GM19351 (cell line): ENCODE measurements around the gene CAMK1G.

ENCODE experiments used
- ATAC-seq: cut with Tn5 transposase; IDR thresholded peaks from one replicate; pipeline ENCODE4 v1.9.1; 2021; ENCODE audit warnings: mild to moderate bottlenecking, moderate library complexity; ENCODE audit not compliant: unreplicated experiment

The CAMK1G gene

DNA sequence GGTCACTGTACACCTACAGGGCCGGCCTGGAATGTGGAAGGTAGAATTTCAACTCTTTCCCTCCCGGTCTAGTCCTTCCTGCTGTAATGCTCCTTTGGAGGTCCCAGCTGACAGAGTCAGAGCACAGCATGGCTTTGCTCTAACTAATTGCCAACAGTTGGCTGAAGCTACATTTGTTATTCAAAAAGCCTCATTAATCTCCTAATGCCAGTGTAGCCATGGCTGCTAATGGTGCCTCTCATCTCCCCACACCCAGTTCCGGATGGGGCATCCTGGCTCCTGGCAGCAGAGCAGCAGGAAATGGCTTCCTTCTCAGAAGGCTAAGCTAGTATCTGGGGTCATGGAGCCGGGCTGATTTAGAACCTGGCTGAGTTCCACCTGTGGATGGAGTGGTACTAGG is 18.7 kb upstream of the CAMK1G start:
- ATAC-seq = no peak

DNA sequence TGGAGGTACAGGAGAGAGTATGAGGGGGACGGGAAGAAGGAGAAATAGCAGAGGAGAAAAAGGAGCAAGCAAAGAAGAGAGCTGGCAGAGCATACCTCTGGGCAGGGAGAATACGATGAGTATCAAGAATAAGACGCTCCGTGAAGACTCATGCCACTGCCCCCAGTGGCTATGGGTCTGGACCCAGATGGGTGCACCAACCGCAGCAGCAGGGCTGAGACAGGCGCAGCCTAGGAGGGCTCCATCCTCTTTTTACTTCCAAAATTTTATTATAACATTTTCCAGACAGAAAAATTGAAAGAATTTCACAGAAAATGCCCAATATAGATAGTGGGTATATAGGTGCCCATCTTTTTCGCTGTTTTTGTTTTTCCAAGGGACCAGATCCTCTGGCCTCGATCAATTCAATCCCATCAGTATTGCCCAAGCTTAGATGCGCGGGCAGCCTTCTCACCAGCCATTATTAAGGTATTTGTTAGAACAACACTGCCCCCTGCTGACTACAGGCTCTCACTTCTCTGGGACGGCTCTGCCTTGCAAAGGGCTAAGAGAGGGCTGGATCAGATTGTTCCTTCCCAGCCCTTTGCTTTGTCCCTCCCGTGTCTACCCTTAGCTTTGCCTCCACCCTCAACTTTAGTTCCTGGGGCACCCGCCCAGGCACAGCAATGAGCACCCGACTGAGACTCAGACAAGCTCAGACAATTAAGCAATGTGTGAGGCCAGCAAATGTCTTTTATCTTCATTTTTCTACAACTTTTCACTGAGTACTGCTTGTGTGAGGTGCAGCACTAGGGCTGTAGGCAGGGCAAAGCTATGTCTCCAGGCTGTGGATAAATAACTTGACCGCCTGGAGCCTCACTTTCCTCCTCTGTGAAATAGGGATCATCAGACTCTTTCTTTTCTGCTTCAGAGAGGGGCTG is 17.5 kb upstream of the CAMK1G start:
- peak; percentile 93 for ATAC-seq

DNA sequence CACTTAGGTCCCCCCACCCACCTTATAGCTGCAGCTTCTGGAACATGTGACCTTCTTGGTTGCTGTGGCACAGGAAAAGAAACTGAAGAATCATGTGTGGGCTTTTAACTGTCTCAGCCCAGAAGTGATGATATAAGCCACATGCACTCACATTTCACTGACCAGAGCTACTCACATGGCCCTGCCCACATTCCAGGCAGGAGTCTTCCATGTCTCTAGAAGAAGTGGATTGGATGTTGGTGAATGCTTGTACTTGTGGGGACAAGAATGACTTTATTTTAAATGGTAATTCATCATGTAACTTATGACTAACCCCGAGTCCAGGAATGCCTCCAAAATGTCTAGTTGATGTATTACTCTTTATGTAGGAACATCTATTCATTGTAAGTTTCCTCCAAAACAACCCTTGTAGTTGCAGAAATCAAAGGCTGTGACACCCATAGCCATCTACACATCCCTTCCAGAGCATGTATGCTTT is 15.8 kb upstream of the CAMK1G start:
- no peak for ATAC-seq

DNA sequence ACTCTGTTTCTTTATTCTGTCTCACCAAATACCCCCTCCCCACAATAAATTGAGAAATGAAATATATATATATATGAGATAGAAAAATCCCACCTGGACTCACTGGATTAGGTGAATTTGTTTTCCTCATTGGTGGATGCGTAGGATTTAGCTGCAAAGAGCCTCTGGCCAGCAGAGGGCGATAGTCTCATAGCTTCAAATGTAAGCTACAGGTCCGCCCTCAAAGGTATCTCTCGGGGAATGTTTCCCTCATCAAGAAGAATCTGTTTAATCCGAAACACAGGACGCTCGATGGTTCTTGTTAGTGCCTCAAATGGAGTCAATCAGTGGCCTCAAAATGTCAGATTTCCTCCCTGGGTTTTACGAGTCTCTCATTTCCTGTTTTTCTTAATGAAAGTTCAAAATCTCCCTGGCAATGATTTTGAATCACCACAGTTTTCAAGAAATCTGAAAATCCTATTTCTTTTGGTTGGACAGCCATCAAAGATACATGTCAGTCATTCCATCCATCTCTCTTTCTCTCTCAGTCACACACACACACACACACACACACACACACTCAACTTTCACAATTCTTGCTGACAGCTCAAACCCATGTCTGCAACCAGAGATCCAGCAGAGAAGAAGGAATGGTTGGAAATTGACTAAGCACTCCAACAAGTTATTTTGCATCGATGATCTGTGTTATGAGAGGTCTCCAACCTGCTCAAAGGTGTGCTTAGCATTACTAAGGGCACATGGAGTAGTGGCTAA is 13.9 kb upstream of the CAMK1G start:
- ATAC-seq = peak; percentile 60

DNA sequence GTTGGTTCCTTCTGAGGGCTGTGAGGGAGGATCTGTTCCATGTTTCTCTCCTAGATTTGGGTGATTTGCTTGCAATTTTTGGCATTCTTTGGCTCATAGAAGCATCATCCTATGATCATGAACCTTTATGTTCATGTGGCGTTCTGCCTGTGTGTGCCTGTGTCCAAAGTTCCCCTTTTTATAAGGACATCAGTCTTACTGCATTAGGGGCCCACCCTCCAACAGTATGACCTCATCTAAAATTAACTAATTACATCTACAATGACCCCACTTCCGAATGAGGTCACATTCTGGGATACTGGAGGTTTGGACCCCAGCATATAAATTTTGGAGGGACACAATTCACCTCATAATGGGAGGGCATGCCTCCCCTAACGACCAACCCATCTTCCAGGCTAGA is 12.8 kb upstream of the CAMK1G start:
- no peak for ATAC-seq

DNA sequence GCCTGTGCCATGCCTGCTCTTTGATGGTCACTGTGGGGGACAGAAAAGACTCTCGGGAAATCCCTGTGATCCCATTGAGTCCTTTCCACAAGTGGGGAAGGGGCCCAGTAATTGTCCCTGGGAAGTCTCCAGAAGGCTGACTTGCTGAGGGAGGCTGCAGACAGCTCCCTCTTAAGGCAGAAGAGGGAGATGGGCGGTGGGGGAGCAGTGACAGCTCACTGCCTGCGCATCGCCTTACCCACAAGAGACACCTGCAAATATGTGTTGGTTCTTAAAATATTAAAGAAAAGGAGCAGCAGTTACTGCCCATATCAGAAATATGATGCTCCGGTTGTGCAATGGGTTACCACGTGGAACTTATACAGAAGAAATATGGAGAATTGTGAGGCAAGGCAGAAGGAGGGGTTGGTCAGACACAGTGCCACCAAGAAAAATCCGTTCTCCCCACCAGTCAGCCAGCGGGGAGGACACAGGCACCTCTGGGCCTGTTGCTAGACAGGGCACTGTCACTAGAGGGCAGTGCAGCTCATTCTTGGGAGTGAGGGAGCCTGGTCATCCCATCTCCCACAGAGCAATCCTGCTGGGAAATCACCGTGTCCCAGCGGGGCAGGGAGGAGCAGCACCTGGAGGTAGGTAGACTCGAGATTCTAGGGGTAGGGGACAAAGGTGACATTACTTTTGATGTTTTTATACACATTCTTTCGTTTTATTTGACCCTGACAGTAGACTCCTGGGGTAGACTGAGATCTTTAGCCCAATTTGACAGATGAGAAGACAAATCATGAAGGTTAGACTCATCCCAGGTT is 6.9 kb upstream of the CAMK1G start:
- ATAC-seq = peak; percentile 86

DNA sequence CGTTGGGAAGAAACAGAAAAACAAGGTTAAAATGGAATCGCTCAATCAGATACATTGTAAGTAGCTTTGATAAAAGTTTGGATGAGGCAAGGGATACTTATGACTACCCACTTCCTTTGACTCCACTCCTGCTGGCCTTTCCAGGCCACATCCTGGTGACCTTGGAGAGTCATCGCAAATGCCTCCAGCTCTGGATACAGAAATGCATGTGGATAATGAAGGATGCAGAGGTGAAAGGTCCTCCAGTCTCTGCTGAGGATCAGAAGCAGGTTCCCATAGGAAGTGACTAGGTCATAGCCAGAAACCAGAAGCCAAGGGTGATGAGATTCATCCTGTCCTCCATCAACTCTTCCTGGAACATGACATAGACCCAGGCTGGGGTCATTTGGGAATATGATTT is 6.2 kb upstream of the CAMK1G start:
- ATAC-seq = no peak

DNA sequence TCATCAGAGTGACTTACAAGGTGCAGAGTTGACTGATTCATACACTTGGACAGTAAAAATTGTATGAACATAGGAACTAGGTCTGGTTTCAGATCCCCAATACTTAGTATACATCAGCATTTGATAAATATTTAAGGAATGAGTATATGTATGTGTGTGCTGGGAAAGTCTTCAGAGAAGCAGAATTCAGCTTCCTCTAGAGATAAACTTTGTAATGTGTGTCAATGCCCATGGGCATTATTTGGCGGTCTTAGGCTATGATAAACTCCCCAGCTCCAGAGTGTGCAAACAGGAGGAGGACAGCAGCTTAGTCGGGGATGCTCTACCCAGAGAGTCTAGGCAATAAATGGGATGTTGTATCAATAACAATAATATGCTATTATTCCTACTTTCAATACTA is 2.9 kb upstream of the CAMK1G start:
- no peak for ATAC-seq

DNA sequence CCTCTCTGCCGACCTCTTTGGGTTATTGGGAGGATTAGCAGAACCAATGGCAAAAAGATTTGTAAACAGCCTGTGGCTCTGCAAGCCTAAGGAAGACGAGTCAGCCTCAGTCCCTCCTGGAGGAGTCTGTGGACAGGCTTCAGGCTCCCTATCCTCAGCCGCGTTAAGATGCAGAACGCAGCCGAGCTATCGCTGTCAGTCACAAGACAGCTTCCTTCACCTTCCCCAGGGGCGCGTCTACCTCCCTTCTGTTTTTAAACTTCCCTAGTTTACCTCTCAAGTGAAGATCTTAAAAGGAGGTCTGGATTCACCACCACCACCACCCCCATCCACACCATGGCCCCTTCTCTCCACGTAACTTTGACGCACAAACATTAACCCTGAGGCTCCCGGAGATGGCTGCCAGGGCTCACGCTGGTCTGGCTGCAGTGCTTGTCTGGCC is 738 bp downstream of the CAMK1G start:
- ATAC-seq = no peak

DNA sequence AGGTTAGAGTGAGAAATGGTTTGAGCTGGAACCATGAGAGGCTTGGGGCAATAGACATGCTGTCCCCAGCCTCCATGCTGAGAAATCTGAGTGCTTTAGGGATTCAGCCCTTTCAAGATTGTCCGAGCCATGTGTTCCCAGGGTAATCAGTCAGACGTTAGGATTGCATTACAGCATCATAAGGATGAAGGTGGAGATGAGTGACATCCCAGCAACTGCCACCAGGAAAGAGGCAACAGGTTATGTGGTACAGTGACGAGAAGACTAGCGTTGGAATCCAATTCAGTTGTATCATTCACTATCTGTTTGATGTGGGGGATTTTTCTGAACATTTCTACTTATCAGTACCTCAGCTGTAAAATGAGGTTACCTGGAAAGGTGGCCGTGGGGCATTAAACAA is 1.7 kb downstream of the CAMK1G start:
- no peak for ATAC-seq

DNA sequence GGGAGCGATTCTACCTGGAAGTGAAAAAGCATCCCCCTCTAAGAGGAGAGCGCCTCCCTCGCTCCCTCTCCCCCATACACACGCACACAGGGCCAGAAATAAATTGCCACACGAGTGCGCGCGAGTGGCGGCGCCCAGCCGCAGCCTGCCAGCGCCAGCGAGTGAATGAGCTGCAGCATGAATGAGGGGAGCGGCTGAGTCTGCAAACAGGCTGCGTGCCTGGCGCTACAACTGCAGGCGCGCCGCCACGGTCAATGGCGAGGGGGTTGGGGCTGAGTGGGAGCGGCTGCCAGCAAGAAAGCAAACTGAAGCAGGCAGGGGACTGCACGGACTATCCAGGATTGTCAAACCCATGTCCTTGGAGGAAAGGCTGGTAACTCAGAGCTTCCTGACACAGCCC is 2.2 kb downstream of the CAMK1G start:
- no peak for ATAC-seq

DNA sequence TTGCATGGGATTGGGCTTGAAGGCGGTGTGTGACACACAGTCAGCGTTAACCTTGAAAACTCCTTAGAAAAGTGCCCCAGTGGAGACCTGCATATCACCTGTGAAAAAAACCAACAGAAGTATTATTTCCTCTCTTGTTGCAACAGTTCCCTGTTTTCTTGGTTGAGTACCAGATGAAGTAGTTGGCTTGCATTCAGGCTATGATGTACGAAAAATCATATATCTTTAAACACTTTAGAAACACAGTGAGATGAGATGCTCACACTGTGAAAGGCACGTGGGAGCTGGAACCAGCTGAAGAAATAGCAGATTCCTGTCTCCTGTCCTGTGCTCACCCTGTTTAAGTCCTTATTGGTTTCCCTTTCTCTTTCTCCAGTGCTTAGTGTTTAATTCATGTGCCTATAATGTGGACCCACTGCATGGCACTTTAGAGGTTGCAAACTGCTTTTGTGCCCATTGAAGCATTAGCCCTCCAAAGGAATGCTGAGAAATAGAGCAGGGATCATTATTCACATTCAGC is 2.8 kb downstream of the CAMK1G start:
- no peak for ATAC-seq

DNA sequence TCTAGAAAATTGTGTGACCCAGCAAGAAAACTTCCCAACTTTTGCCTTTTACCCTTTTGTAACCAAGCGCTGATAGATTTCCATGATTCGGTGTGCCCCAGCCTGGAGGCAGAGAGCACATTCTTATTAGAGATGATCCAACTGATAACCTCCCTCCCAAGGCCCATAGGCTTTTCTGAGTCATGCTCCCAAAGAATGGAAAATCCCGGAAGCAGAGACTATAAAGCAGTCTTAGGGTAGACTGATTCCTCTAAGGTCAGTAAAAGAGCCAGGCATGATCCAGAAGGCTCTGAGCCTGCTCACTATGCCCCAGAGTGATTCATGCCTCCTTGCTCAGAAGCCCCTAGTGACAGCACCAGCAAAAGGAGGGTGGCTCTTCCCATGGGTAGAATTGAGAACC is 4.3 kb downstream of the CAMK1G start:
- no peak for ATAC-seq

DNA sequence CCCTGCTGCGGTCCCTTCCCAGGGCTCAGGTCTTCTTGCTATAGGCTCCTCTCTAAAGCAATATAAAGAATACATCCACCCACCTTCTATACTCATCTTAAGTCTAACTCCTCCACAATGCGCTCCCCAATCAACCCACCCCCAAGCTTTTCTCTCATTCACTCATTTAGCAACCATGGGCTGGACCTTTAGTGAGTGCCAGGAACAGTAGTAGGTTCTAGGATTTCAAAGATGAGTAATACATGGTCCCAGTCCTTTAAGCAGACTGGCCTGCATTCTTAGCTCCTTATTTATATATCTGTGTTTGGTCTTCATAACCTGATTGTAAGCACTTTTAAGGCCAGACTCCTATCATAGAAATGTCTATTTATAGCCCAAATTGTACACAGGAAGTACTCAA is 5.9 kb downstream of the CAMK1G start:
- ATAC-seq = no peak

DNA sequence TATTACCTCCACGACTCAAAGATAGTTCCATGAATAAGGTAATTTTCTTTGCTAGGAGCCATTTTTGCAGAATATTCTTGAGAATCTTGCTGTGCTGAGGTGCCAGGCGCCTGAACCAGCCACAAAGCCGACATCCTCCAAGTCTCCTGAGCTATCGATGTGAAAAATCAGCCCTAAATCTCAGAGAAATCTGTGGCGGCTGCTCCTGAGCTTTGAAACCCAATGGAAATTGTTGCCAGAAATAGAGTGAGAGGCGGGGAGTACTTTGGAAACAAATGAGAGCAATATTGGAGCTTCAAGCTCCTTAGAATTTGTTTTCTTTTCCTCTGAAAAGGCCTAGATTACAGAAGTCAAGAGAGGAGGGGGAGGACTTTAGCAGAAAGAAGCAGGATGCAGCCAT is 6.3 kb downstream of the CAMK1G start:
- no peak for ATAC-seq

DNA sequence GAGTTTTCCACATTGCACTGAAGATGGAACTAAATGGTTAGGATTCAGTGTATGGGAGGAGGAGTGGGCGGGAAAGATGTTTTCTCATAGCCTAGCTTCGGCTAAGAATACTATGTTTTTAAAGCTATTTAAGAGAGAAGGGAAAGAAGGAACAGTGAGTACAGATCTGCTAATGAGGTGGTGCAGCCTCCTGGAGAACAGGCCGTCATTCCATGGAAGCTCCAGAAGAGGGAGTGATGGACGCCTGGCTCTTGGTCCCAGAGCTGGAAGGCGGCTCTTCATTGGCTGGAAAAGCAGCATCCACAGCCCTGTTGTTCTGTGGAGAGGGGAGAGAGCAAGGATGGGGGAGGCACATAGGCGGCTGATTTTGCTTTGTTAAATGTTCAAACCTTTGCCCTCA is 6.9 kb downstream of the CAMK1G start:
- ATAC-seq = no peak

DNA sequence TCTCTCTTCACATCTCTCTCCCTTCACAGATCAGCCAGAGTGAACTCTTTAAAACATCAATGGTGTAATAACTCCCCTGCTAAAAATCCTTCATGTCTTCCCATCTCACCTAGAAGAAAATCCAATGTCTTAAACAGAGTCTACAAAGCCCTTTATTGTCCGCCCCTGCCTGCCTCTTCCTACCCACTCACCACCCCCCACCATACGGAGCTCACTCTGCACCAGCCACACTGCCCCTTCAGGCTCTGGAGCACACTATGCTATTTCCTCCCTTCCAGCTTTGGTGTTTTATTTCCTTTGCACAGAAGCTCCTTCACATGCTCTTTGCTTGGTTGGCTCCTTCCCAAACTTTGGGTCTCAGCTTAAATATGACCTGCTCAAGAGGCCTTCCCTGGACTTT is 10.2 kb downstream of the CAMK1G start:
- no peak for ATAC-seq

DNA sequence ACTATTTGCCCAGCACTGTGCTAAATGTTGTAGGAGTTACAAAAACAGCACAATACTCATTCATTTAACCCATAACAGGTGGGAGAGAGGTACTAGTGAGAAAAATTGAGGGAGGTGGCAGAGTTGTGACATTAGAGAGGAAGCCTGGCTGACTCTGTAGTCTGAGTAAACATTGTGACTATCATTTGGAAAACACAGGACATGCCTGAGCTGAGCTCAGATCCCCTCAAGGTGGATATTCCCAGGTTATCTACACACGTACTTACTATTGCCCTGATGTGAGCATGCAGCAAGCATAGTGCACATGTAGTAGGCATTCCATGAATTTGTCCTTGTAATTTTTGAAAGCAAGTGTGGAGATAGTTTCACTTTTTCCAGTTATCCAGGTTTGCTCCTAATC is 10.9 kb downstream of the CAMK1G start:
- ATAC-seq = no peak

DNA sequence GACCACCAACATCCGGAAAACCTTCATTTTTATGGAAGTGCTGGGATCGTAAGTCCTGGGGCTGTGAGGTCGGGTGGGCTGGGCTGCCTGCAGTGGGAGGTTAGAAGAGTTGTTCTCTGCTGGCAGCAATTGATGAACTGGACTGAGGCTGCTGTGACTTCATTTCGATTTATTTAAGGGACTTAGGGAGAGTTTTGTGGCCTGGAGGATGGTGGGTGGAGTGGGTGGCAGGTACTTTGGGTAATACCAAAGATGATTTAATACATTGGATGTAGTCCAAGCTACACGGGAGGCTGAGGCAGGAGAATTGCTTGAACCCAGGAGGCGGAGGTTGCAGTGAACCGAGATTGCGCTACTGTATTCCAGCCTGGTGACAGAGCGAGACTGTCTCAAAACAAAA is 11.5 kb downstream of the CAMK1G start:
- no peak for ATAC-seq

DNA sequence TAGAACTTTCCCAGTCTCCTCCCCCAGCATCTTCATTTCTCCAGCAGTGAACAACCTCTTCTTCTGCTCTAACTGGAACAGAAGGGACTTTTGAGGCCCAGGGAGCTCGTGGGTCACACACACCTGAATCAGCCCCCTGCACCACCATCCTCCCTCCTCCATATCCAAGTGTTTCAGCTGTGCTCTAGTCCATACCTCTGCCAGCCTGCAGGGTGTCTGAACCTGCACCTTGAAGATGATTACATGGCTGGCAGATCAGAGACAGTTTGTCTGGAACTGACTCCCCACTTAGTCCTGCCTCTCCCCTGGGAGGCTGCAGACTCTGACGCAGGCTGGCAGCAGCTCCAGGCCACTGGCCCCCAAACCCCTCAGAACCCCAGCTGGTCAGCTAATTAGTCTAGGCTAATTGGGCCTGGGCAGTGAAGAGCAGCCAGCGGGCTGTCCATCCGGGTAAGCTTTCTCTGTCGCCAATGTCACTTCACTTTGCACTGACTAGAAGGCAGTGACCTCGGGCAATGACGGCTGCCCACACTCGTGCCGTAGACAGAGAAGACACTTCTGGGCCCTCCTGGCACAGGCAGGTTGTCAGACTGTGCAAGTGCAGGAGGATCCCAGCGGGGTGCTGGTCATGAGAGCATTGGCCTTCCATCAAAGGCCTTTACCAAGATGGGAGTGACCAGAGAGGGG is 12.2 kb downstream of the CAMK1G start:
- ATAC-seq = no peak
